H1 (cell line): ENCODE results near the gene MTG1. TPM values are rescaled to one million over a fixed set of nuclear protein-coding genes. Genes with fewer than 3 reads are reported as not detected.

Source experiments
- CHD2 ChIP-seq: IDR thresholded peaks from 2 replicates; pipeline ENCODE4 v1.6.1; 2012; ENCODE audit warnings: low read length, improper control_type of control experiment
- PHF8 ChIP-seq: fragments of 200-600 bp; sonication (generic); conservative IDR thresholded peaks from 2 replicates; pipeline ENCODE4 v1.7.1; 2012; ENCODE audit warnings: low read depth, mild to moderate bottlenecking, inconsistent platforms, low read length, moderate library complexity
- POU5F1 ChIP-seq: IDR thresholded peaks from 2 replicates; pipeline ENCODE4 v1.6.1; 2011; ENCODE audit warnings: low read depth, mild to moderate bottlenecking, low read length, moderate library complexity
- RNF2 ChIP-seq: fragments of 200-900, 300-1000 bp; sonication (generic); IDR thresholded peaks from 2 replicates; pipeline ENCODE4 v1.7.1; 2016; ENCODE audit warnings: borderline replicate concordance, low read depth, mild to moderate bottlenecking, antibody characterized with exemption, low read length; ENCODE audit not compliant: poor library complexity, severe bottlenecking; ENCODE audit errors: missing control alignments
- USF2 ChIP-seq: IDR thresholded peaks from 2 replicates; pipeline ENCODE4 v1.6.1; 2011; ENCODE audit warnings: low read length, improper control_type of control experiment
- polyA plus RNA-seq, 7 experiments: library from polyadenylated mRNA; depleted of rRNA in 3 of 7; stranded (reverse) in 5 of 7; unstranded in 2 of 7; fragments of >200 nt in 5 of 7; fragments of 200-250 nt in 2 of 7; gene quantifications; 1 replicate in 5 of 7; 2 replicates in 1 of 7; 4 replicates in 1 of 7; pipeline versions ENCODE4 v1.2.1 to v1.2.3, GENCODE V29; 2011 to 2013; ENCODE audit warnings: missing spikeins in 2 of 7, mixed read lengths in 2 of 7
- total RNA-seq: library from RNA; stranded (reverse); fragmentation: NEBNext Ultra II Directional; extraction: Animal tissue kit (Norgen Biotek cat#: 25700); gene quantifications from 2 replicates; pipeline ENCODE4 v1.2.1, GENCODE V29; 2021

Gene MTG1
- total and polyA plus RNA-seq, 2 of the 8 experiments (the other 6 are each of a cell fraction or from before 2014, with no cell fraction given), result 56.6 to 81.6 TPM

GRCh38 chr10:133391249-133391635 is 2.7 kb upstream of the MTG1 start (continued):
- TF ChIP-seq USF2 (no peak), RNF2 (no peak), CHD2 (no peak), PHF8 (no peak), POU5F1 (no peak)
